MM.1S (cell line): Measurements from ENCODE around the gene TTLL5.

Experiments
- DNase-seq: peaks from one replicate; pipeline ENCODE4 v3.0.0-alpha.2; 2015
- H2AFZ ChIP-seq: fragments of 300-600 bp; sonication (generic); 2 replicates; pipeline ENCODE4 v1.6.0; 2016; ENCODE audit warnings: antibody characterized with exemption, low read length
- H3F3A ChIP-seq: fragments of 300-600 bp; sonication (generic); 2 replicates; pipeline ENCODE4 v1.6.1; 2016; ENCODE audit warnings: mild to moderate bottlenecking, antibody characterized with exemption, low read length, moderate library complexity, mixed read lengths; ENCODE audit not compliant: insufficient read depth
- H3K27ac ChIP-seq: fragments of 300-600 bp; sonication (generic); 2 replicates; pipeline ENCODE4 v1.5.1; 2016; ENCODE audit warnings: mild to moderate bottlenecking, low read length
- H3K27me3 ChIP-seq: fragments of 300-600 bp; sonication (generic); replicated peaks from 2 replicates; pipeline ENCODE4 v1.6.0; 2016; ENCODE audit warnings: low read length; ENCODE audit not compliant: insufficient read depth
- H3K36me3 ChIP-seq: fragments of 300-600 bp; sonication (generic); replicated peaks from 2 replicates; pipeline ENCODE4 v1.6.1; 2016; ENCODE audit warnings: mild to moderate bottlenecking, low read length, mixed read lengths; ENCODE audit not compliant: insufficient read depth
- H3K4me1 ChIP-seq: fragments of 300-600 bp; sonication (generic); 2 replicates; pipeline ENCODE4 v1.6.1; 2016; ENCODE audit warnings: low read length, mixed read lengths
- H3K4me2 ChIP-seq: fragments of 300-600 bp; sonication (generic); 2 replicates; pipeline ENCODE4 v1.6.0; 2016; ENCODE audit warnings: low read depth, low read length
- H3K4me3 ChIP-seq: fragments of 300-600 bp; sonication (generic); 2 replicates; pipeline ENCODE4 v1.5.1; 2016; ENCODE audit warnings: low read length, mixed read lengths
- H3K79me2 ChIP-seq: fragments of 300-600 bp; sonication (generic); 2 replicates; pipeline ENCODE4 v1.6.1; 2016; ENCODE audit warnings: mixed run types, low read length, mixed read lengths
- H3K9ac ChIP-seq: fragments of 300-600 bp; sonication (generic); 2 replicates; pipeline ENCODE4 v1.6.1; 2016; ENCODE audit warnings: low read length, mixed read lengths
- H3K9me2 ChIP-seq: fragments of 300-600 bp; sonication (generic); replicated peaks from 2 replicates; pipeline ENCODE4 v1.6.1; 2016; ENCODE audit warnings: mild to moderate bottlenecking, low read length, mixed read lengths; ENCODE audit not compliant: insufficient read depth
- H3K9me3 ChIP-seq: fragments of 300-600 bp; sonication (generic); replicated peaks from 2 replicates; pipeline ENCODE4 v1.6.1; 2016; ENCODE audit warnings: mild to moderate bottlenecking, low read length, mixed read lengths; ENCODE audit not compliant: insufficient read depth
- H4K20me1 ChIP-seq: fragments of 300-600 bp; sonication (generic); 2 replicates; pipeline ENCODE4 v1.6.1; 2016; ENCODE audit warnings: mild to moderate bottlenecking, low read length, moderate library complexity, mixed read lengths; ENCODE audit not compliant: insufficient read depth
- CTCF ChIP-seq: fragments of 300-600 bp; sonication (generic); IDR thresholded peaks from 2 replicates; pipeline ENCODE4 v1.5.1; 2016; ENCODE audit warnings: antibody characterized with exemption, low read length, mixed read lengths
- EZH2 ChIP-seq: fragments of 300-600 bp; sonication (generic); optimal IDR thresholded peaks from 2 replicates; pipeline ENCODE3; 2017; ENCODE audit warnings: low read depth, mild to moderate bottlenecking, antibody characterized with exemption, low read length, mixed read lengths
- EZH2phosphoT487 ChIP-seq: fragments of 300-600 bp; sonication (generic); IDR thresholded peaks from 2 replicates; pipeline ENCODE4 v1.6.1; 2018; ENCODE audit warnings: antibody characterized with exemption, low read length

The TTLL5 gene

GRCh38 chr14:75648066-75648838 lies 12.8 kb upstream of the TTLL5 start:
- no peak for DNase-seq
- no peak overlapping the region for H2AFZ ChIP-seq
- H3K79me2 ChIP-seq: no peaks in the 10 kb centered on the region
- no peaks in the 10 kb centered on the region for H3K9me3 ChIP-seq
- H3K9me2 ChIP-seq: no peaks in the 10 kb centered on the region
- H3K4me3 ChIP-seq: no peak overlapping the region
- no peak overlapping the region for H3K9ac ChIP-seq
- no peaks in the 10 kb centered on the region for H3K36me3 ChIP-seq
- no peak for TF ChIP-seq CTCF
- H3K4me1 ChIP-seq: no peaks in the 10 kb centered on the region
- H3K27ac ChIP-seq: no peak overlapping the region
- no peaks in the 10 kb centered on the region for H3F3A ChIP-seq
- H3K4me2 ChIP-seq: no peak overlapping the region
- H3K27me3 ChIP-seq: no peaks in the 10 kb centered on the region
- no peaks in the 10 kb centered on the region for H4K20me1 ChIP-seq

GRCh38 chr14:75649337-75649736 lies 11.7 kb upstream of the TTLL5 start:
- no peak overlapping the region for H3K27ac ChIP-seq

GRCh38 chr14:75649773-75650172 lies 11.3 kb upstream of the TTLL5 start:
- no peak for DNase-seq
- Histone ChIP-seq H3K9me2 (no peaks in the 10 kb centered on the region), H3F3A (no peaks in the 10 kb centered on the region), H3K27me3 (no peaks in the 10 kb centered on the region), H3K36me3 (no peaks in the 10 kb centered on the region), H3K4me1 (no peaks in the 10 kb centered on the region), H3K9ac (no peak overlapping the region), H2AFZ (no peak overlapping the region), H3K9me3 (no peaks in the 10 kb centered on the region), H3K79me2 (no peaks in the 10 kb centered on the region), H3K27ac (no peak overlapping the region), H4K20me1 (no peaks in the 10 kb centered on the region), H3K4me3 (no peak overlapping the region), H3K4me2 (no peak overlapping the region)
- no peak for TF ChIP-seq CTCF

More at GRCh38 chr14:75649337-75649736, 11.7 kb upstream of the TTLL5 start:
- Histone ChIP-seq H3K9me3 (no peaks in the 10 kb centered on the region), H3K9me2 (no peaks in the 10 kb centered on the region), H3K9ac (no peak overlapping the region), H4K20me1 (no peaks in the 10 kb centered on the region), H3K27me3 (no peaks in the 10 kb centered on the region), H3K36me3 (no peaks in the 10 kb centered on the region), H3K79me2 (no peaks in the 10 kb centered on the region), H2AFZ (no peak overlapping the region), H3F3A (no peaks in the 10 kb centered on the region), H3K4me3 (no peak overlapping the region), H3K4me2 (no peak overlapping the region), H3K4me1 (no peaks in the 10 kb centered on the region)
- no peak for DNase-seq
- TF ChIP-seq EZH2 (no peak), EZH2phosphoT487 (no peak), CTCF (no peak)
